PFSK-1 (cell line): ENCODE results near the gene ACP2.

ENCODE experiments used
- FOXP2 ChIP-seq: optimal IDR thresholded peaks from 2 replicates; pipeline ENCODE3; 2011; ENCODE audit warnings: borderline replicate concordance, control low read depth, inconsistent platforms; ENCODE audit not compliant: insufficient read depth; ENCODE audit errors: extremely low read length, extremely low read depth
- POLR2AphosphoS5 ChIP-seq: IDR thresholded peaks from 2 replicates; pipeline ENCODE4 v1.6.1; 2012; ENCODE audit warnings: low read depth, mild to moderate bottlenecking, control low read depth, low read length, moderate library complexity
- REST ChIP-seq, 2 experiments: IDR thresholded peaks; 2 replicates each; pipeline versions ENCODE4 v1.6.1 to v1.8.0; 2011 to 2012; ENCODE audit warnings: low read depth in 2 of 2, low read length in 2 of 2, control low read depth in 1 of 2, inconsistent platforms in 1 of 2, mild to moderate bottlenecking in 1 of 2, moderate library complexity in 1 of 2; ENCODE audit not compliant: insufficient read depth in 1 of 2
- SIN3A ChIP-seq: IDR thresholded peaks from 2 replicates; pipeline ENCODE4 v1.6.1; 2012; ENCODE audit warnings: mild to moderate bottlenecking, low read length, moderate library complexity, borderline replicate concordance; ENCODE audit not compliant: insufficient read depth
- TAF1 ChIP-seq: IDR thresholded peaks from 2 replicates; pipeline ENCODE4 v1.6.1; 2012; ENCODE audit warnings: low read length, control low read depth, borderline replicate concordance; ENCODE audit not compliant: insufficient read depth

GRCh38 chr11:47243454-47243853 is 5.2 kb downstream of the ACP2 start:
- no peak for TF ChIP-seq REST (IDR thresholded peaks at IDR 0.05; ENCODE audit: insufficient read depth in 1 of 2, low read depth in 2 of 2, low read length in 2 of 2)
- TF ChIP-seq SIN3A = no peak
- no peak for TF ChIP-seq POLR2AphosphoS5
- TF ChIP-seq TAF1 = no peak
- TF ChIP-seq FOXP2 = no peak
